CD4-positive, alpha-beta T cell treated with Interferon gamma for 1 hour (primary cell): ENCODE measurements around the gene KNDC1.
A peak's percentile ranks its signal among the peaks of the same experiment; 100 is the strongest.

ENCODE experiments used
- DNase-seq: peaks from one replicate; pipeline ENCODE4 v3.0.0-alpha.2; 2020

KNDC1 gene

DNA sequence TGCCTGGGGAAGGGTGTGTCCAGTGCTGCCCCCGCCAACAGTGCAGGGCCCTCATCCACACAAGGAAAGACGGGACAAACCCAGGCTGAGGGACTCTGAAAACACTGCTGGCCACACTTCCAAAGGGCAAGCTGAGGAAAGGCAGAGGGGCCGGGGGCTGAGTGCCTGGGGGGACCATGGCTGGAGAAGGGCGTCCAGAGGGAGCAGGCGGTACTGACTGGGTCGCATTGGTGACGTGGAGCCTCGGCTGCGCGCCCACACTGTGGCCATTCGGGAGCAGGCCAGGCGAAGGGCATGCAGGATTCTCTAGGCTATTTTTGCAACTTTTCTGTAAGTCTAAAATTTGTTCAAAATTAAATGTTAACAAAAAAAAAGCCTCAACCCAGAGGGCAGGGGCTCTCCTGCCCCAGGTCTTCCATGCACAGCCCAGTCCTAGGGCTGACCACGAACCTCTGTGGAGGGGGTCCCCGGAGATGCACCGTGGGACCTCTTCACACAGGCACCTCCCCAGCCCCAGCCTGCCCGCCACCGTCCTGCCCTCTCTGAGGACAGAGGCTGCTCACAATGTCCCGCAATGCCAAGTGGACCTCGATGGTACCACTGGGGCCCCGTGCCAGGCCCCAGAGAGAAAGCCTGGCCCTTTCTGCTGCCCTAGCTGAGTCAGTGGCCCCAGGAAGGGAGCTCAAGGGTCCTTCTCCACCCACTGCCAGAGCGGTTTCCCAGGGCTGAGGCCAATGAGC, 106.2 kb downstream of the KNDC1 start:
- no peak for DNase-seq

DNA sequence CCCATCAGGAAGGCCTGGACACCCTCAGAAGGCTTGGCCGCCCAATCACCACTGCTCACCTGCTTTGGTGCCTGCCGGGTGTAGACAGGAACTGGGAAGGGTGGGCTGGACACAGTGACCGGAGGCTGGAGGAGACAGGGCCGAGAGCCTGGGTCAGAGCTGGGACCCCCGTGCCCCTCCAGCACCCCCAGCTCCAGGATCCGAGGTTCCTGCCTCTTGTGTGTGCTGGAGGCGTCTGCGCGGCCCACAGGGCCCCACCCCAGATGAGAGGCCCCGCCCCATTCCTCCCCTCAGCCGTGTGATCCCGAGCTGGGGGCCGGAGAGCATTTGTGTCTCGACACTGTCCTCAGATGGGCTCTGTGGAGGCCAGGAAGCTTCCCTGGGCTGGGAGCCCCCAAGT, 107.3 kb downstream of the KNDC1 start:
- DNase-seq, result no peak

DNA sequence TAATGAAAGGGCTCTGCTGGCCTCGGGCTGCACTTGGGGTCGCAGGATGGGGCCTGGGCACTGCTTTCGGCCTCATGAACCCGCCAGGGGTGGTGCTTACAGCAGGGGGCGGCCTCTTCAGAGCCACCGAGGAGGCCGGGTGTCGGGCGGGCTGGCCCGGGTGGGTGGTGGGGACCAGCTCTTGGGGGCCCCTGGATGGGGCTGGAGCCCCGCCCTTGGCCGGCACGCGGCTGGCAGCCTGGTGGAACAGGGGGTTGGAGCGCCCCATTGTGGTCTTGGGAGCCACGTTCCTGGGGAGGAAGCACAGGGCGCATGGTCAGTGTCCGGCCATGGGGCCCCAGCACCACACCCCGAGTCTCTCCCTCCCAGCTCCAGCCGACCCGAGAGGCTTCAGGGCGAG, 107.8 kb downstream of the KNDC1 start:
- DNase-seq, result no peak

DNA sequence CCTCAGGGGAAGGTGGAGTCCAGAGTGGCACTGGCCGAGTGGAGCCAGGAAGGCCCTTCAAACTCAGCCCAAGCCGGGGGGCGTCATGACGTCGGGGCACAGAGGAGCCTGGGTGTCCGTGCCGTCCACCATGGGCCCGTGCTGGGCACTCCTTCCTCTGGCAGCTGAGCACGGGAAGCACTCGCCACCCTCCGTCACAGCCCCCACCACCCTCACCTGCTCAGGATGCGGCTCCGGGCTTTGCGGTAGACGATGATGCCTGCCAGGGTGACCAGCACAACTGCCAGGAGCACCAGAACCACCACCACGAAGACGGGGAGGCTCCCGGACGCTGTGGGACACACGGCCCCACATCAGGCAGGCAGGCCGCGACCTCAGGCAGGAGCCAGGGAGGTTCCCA, 108.5 kb downstream of the KNDC1 start:
- DNase-seq, result no peak

DNA sequence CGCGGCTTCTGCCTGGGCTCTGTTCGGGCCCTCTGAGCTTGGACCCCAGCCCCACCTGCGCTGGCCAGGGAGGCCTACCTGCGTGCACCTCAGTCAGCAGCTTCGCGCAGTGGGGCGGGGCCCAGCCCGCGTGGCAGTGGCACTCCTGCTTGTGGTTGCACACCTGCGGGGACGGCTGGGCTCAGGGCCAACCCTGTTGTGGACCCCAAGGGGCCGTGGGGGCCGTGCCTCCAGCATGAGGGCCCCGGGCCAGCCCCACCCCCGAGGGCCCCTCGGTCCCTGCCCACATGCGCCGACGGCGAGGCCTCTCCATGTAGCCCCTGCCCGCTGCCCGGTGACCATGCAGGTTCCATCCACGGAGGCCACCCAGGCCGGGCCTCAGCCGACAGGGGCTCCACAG, 109.3 kb downstream of the KNDC1 start:
- no peak for DNase-seq

DNA sequence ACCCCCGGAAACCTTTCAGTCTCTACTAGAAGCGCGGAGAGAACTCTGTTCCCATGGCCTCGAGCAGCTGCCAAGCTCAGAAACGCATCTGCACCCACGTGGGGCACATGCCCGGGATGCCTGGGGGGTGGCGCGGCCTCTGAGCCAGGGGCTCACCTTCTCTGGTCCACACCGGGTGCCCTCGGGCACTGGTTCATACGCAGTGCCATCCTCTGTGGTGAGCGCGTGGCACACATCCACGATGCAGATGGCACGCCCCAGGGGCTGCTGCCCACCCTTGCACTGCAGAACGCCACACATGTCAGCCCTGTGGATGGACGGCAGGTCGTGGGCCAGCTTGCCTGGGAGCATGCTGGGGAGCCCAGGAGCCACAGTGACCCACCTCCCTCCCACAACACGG, 110.2 kb downstream of the KNDC1 start:
- no peak for DNase-seq

DNA sequence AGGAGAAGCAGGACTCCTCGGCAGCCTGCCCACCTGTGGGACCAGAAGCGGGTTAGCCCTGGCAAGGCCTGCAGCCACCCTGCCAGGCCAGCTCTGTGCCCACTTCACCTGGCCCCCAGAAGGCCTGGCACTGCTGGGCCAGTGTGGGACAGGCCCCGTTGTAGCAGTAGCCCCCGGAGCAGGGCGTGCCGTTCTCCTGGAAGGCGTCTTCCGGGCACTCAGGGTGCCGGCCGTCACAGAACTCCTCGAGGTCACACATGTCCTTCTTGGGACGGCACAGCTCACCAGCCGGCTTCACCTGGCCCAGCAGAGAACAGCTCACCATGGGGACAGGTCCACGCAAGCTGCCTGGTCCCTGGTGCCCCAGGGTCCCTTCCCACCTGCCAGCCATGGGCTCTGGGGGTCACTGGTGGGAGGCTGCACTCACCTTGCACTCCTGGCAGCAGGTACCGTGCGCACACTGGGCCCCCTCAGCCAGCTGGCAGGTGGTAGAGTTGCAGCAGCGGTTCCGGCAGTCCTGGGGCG, 110.8 kb downstream of the KNDC1 start:
- DNase-seq, result no peak

DNA sequence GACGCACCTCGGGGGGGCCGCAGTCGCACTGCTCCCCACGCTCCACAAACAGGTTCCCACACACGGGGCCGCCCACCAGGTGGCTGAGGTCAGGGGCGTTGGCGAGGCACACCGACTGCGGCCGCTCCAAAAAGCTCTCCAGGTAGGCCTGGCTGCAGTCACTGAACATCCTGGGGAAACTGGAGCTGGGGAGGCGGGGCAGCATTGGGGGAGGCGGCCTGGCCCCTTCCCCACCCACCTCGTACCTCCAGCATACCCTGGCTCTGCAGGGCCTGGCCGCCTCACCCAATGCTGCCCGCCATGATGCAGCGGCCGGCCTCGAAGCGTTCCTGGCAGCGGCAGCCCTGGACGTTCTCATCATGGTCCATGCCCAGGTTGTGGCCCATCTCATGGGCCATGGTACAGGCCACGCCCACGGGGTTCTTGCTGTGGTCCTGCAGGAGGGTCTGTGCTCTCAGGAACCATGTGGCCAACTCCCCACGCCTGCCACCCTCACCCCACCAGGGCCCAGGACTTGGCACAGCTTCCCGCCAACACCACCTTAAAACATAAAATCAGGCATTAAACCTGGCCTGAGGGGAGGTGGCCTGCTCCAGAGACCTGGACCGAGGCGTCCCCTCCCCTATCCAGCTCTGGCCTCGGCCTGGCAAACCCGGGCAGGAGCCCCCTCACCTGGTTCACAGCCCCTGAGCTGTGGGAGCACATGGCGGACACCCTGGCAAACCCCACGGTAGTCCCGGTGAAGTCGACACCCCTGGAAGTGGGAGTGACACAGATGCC, 111.7 kb downstream of the KNDC1 start:
- no peak for DNase-seq

DNA sequence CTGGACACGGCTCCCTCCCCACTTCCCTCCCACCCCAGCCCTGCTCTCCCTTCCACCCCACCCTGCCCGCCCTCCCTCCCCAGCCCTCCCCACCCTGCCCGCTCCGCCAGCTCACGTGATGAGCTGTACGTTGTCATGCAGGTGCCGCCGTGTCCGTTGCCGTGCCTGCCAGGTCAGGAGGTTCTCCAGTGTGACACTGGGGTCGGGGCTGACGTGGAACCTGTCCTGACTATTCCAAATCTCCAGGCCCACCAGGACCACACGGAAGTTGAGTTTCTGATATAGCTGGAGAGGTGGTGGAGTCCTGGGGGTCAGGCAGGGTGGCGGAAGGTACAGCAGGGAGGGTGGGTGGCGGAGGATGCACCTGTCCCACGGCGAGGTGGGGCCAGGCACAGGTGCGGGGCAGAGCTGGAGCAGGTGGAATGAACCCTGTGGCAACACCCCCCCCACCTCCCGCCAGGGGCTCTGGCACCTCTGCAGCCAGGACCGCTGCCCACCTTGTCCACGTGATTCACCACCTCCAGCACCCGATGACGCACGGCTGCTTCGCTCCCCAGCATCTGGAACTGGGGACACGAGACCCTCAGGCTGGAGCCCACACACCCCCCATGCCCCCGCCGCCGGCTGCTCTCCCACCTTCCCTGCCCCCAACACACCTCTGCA, 112.4 kb downstream of the KNDC1 start:
- DNase-seq, result no peak

DNA sequence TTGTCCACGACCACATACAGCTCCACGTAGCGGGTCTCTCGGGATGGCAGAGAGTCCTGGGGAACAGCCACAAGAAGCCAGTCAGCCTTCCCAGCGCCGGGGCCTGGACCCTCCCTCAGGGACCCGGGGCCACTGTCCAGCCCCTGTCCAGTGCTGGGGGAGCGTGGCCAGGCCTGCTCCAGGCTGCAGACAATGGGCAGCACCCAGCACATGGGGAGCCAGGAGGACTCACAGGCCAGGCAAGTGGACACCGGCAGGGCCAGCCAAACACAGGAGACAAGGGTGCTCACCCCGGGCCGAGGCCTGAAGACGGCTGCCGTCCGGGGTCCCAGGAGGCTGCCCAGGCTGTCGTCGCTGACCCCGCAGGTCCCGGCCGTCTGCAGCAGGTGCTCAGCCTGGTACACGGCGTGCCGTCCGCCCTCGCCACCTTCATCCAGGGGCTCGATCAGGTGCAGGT, 113.0 kb downstream of the KNDC1 start:
- DNase-seq, result no peak

DNA sequence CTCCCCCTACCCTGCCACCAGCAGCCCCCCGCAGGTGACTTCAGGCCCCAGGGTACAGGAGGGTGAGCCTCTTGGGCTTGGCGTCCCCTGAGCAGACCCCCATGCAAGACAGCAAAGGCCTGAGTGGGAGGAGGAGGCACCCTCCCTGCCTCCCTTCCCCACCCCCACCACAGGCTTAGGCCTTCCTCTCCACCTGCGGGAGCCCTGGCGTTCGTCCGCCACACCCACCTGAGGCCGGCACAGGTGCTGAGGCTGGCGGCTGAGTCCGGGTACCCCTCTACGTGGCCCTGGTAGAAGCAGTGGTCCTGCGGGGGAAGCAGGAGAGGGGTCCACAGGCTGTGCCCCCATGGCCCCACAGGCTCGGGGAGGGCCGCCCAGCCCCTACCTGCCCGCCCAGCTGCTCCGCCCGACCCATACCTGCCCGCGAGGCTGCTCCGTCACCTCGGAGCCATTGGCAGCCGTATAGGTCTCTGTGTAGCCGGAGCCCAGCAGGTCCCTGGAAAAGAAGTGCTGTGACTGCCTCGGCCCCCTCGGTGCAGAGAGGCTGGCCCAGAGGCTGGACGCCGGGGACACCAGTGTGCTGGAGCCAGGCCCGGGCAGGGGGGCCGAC, 113.6 kb downstream of the KNDC1 start:
- DNase-seq, result no peak

DNA sequence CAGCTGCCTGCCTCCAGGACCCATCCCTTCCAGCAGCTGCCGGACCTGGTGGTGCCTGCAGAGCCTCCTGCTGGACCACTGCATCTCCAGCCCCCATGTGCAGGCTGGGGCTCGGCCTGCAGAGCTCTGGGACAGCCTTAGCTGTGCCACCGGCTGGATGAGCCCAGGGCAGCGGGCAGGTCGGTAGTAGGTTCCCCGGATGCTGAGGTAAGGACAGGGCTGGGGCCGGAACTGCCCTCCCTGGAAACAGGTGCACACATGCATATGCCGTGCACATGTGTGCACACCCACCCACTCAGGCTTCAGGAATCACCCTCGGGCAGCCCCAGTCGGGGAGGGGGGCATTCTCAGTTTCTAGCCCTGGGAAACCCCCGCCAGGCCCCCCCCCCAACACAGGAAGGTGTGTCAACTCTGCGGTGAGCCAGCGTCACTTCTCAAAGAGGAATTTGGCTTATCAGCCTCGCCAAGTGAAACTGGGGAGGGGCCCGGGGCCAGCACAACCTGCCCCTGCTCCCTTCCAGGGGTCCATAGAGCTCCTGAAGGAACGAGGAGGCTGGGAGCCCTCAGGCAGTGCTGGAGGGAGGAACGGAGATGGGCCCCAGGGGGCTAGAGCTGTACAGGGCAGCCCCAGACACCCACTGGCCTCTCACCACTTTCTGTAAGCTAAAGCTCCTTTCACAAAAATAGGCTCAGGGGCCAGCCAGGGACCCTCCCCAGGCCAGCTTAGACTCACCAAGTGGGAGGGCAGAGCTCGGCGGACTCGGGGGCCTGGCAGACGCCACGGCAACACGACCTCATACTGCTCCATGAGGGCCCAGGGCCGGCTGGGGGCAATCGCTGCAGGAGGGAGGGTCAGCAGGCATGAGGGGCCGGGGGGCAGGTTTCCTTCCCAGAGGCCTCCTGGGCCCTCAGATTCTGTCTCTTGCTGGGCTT, 115.0 kb downstream of the KNDC1 start:
- DNase-seq, result peak; percentile 85

DNA sequence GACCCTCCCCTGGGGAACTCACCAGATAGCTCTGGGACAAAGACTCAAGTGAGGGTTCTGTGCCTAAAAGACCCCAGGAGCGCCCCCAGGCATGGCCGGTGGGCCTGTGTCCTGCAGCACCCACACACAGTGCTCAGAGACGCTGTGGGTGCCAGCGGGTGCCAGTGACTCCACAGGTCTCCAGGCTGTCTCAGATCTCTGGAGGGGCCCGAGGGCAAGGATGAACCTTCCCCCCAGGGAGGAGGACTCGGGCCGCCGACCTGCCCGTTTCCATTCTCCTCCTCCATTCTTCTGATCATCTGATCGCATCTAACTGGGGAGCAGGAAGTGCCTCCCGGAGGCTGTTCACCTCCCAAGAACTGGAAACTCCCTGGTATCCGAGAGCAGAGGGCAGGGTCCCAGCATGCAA, 115.7 kb downstream of the KNDC1 start:
- DNase-seq, result peak; percentile 63
